ENCODE results near the gene CFAP61. TPM values are rescaled to one million over a fixed set of nuclear protein-coding genes. Genes with fewer than 3 reads are reported as not detected.

CFAP61 gene
- total RNA-seq, 4 donors from 2014 or later, result 0.34 to 1.6 (median 1.1) TPM

- WGBS, 2 donors, result 7 to 8% methylated on average over 7 to 15 of the region's 17 CpGs
- H3K27me3 ChIP-seq, result no peaks in the 10 kb centered on the region
- no peak for DNase-seq
- no peaks in the 10 kb centered on the region for H3K9me3 ChIP-seq
- peak overlapping the region in 2 of 3 donors; percentile 83 to 85 for H3K27ac ChIP-seq
- peak overlapping the region; percentile 75 to 89 (median 89) for H3K4me3 ChIP-seq (replicated peaks in 1 of 3)
- intact Hi-C loops (cut with DNase I), result no loop called here
- peaks cover 26 to 43% of the 10 kb centered on the region in 2 donors for H3K4me1 ChIP-seq
- no peaks in the 10 kb centered on the region for H3K36me3 ChIP-seq
- no peak for TF ChIP-seq POLR2A (IDR thresholded peaks at IDR 0.05)
Measured at GRCh38 chr20:20017844-20018185, 34.5 kb upstream of the CFAP61 start.

- TF ChIP-seq POLR2A (IDR thresholded peaks at IDR 0.05) (no peak), CTCF (IDR thresholded peaks at IDR 0.05) (no peak)
- DNase-seq, result no peak
- H3K4me3 ChIP-seq (replicated peaks in 1 of 3), result peak overlapping the region in 1 of 3 donors; percentile 89
Measured at GRCh38 chr20:20018366-20018765, 34.0 kb upstream of the CFAP61 start.

GRCh38 chr20:20019123-20019522, 33.2 kb upstream of the CFAP61 start:
- TF ChIP-seq CTCF (IDR thresholded peaks at IDR 0.05) (no peak), POLR2A (IDR thresholded peaks at IDR 0.05) (peak in 1 of 2 donors; percentile 10)
- intact Hi-C loops (cut with DNase I), result no loop called here
- 25 to 29% methylated on average over 2 of the region's 2 CpGs for WGBS, 2 donors
- no peaks in the 10 kb centered on the region for H3K27me3 ChIP-seq
- H3K36me3 ChIP-seq, result no peaks in the 10 kb centered on the region
- peaks cover 26 to 43% of the 10 kb centered on the region in 2 donors for H3K4me1 ChIP-seq
- no peak overlapping the region for H3K4me3 ChIP-seq (replicated peaks in 1 of 3)
- DNase-seq, result peak; percentile 80 to 84
- peak overlapping the region; percentile 28 to 85 (median 83) for H3K27ac ChIP-seq
- H3K9me3 ChIP-seq, result no peaks in the 10 kb centered on the region

More at GRCh38 chr20:20018366-20018765, 34.0 kb upstream of the CFAP61 start:
- H3K9me3 ChIP-seq, result no peaks in the 10 kb centered on the region
- peak overlapping the region in 2 of 3 donors; percentile 83 to 85 for H3K27ac ChIP-seq
- no peaks in the 10 kb centered on the region for H3K36me3 ChIP-seq
- no peaks in the 10 kb centered on the region for H3K27me3 ChIP-seq
- 84% methylated on average over 8 of the region's 8 CpGs for WGBS, 2 donors
- intact Hi-C loops (cut with DNase I), result no loop called here
- peaks cover 26 to 43% of the 10 kb centered on the region in 2 donors for H3K4me1 ChIP-seq

- intact Hi-C loops (cut with DNase I), result no loop called here
- 88 to 89% methylated on average over 11 of the region's 11 CpGs for WGBS, 2 donors
- Histone ChIP-seq H3K27me3 (no peaks in the 10 kb centered on the region), H3K27ac (peak overlapping the region in 1 of 3 donors; percentile 83), H3K9me3 (no peaks in the 10 kb centered on the region), H3K4me3 (replicated peaks in 1 of 3) (no peak overlapping the region), H3K4me1 (peaks cover 29 to 47% of the 10 kb centered on the region in 2 donors), H3K36me3 (no peaks in the 10 kb centered on the region)
- DNase-seq, result no peak
- no peak for TF ChIP-seq CTCF (IDR thresholded peaks at IDR 0.05)
- TF ChIP-seq POLR2A (IDR thresholded peaks at IDR 0.05), result no peak
Measured at GRCh38 chr20:20020908-20021307, 31.4 kb upstream of the CFAP61 start.

GRCh38 chr20:20021835-20022234, 30.5 kb upstream of the CFAP61 start:
- no peaks in the 10 kb centered on the region for H3K27me3 ChIP-seq
- no peak for TF ChIP-seq POLR2A (IDR thresholded peaks at IDR 0.05)
- no peak for TF ChIP-seq CTCF (IDR thresholded peaks at IDR 0.05)
- 89% methylated on average over 7 of the region's 7 CpGs for WGBS, 2 donors
- peak overlapping the region in 1 of 3 donors; percentile 24 for H3K27ac ChIP-seq
- no peaks in the 10 kb centered on the region for H3K36me3 ChIP-seq
- H3K9me3 ChIP-seq, result no peaks in the 10 kb centered on the region
- peaks cover 26 to 43% of the 10 kb centered on the region in 2 donors for H3K4me1 ChIP-seq
- no peak overlapping the region for H3K4me3 ChIP-seq (replicated peaks in 1 of 3)
- intact Hi-C loops (cut with DNase I), result no loop called here
- no peak for DNase-seq

- Histone ChIP-seq H3K9me3 (no peaks in the 10 kb centered on the region), H3K4me3 (replicated peaks in 1 of 3) (no peak overlapping the region), H3K27ac (peak overlapping the region in 2 of 3 donors; percentile 19 to 24), H3K36me3 (no peaks in the 10 kb centered on the region), H3K27me3 (no peaks in the 10 kb centered on the region), H3K4me1 (peaks cover 24 to 42% of the 10 kb centered on the region in 2 donors)
- intact Hi-C loops (cut with DNase I), result no loop called here
- DNase-seq, result no peak
- no peak for TF ChIP-seq CTCF (IDR thresholded peaks at IDR 0.05)
Measured at GRCh38 chr20:20022498-20022897, 29.8 kb upstream of the CFAP61 start.

Data from thyroid gland (tissue), 4 donors.